IMR-90 (cell line): ENCODE measurements around the gene ADPRS. TPM values are rescaled to one million over a fixed set of nuclear protein-coding genes. Genes with fewer than 3 reads are reported as not detected.

ENCODE experiments used
- ATAC-seq: fragments of 200-7000 bp; cut with Tn5 transposase; 2 replicates; pipeline ENCODE4 v1.9.1; 2020; ENCODE audit warnings: low read depth, mild to moderate bottlenecking, moderate library complexity
- BruUV-seq: library from RNA; stranded (reverse); fragments of 400-500 nt; replicated peaks from 2 replicates; lab custom pipeline; 2021; lab: Mats Ljungman, UMichigan
- CTCF ChIA-PET: fragments of 300-600 bp; formaldehyde crosslinking; extraction: SDS; loops from one replicate; lab custom pipeline; 2021; ENCODE audit warnings: antibody characterized with exemption; lab: Yijun Ruan, JAX
- POLR2A ChIA-PET: fragments of 300-600 bp; sonication (Branson Sonifier 250); formaldehyde crosslinking; loops from one replicate; lab custom pipeline; 2022; ENCODE audit warnings: antibody characterized with exemption; ENCODE audit not compliant: unreplicated experiment; lab: Charles Lee
- DNase-seq: peaks from one replicate; pipeline ENCODE4 v3.0.0; 2013
- H2AFZ ChIP-seq: replicated peaks from 2 replicates; pipeline ENCODE3; 2013; ENCODE audit warnings: low read length, mild to moderate bottlenecking; ENCODE audit not compliant: poor library complexity
- H2AK5ac ChIP-seq: 2 replicates; pipeline ENCODE4 v1.6.1; 2013; ENCODE audit warnings: low read depth, low read length, inconsistent platforms
- H2AK9ac ChIP-seq: replicated peaks from 2 replicates; pipeline ENCODE3; 2013; ENCODE audit warnings: mild to moderate bottlenecking, low read depth, low read length, moderate library complexity; ENCODE audit not compliant: poor library complexity
- H2BK120ac ChIP-seq: 2 replicates; pipeline ENCODE4 v1.6.1; 2013; ENCODE audit warnings: low read depth, low read length, inconsistent platforms
- H2BK15ac ChIP-seq: 3 replicates; pipeline ENCODE4 v1.6.1; 2013; ENCODE audit warnings: low read depth, low read length, inconsistent platforms
- H2BK20ac ChIP-seq: 2 replicates; pipeline ENCODE4 v1.6.1; 2013; ENCODE audit warnings: low read depth, mild to moderate bottlenecking, inconsistent platforms, low read length, moderate library complexity
- H2BK5ac ChIP-seq: 2 replicates; pipeline ENCODE4 v1.6.1; 2013; ENCODE audit warnings: mild to moderate bottlenecking, low read depth, low read length, inconsistent platforms; ENCODE audit not compliant: poor library complexity, severe bottlenecking
- H3K14ac ChIP-seq: replicated peaks from 2 replicates; pipeline ENCODE4 v1.6.1; 2013; ENCODE audit warnings: low read depth, low read length, inconsistent platforms
- H3K18ac ChIP-seq: 2 replicates; pipeline ENCODE4 v1.6.1; 2013; ENCODE audit warnings: low read depth, low read length, control low read depth
- H3K23ac ChIP-seq: 2 replicates; pipeline ENCODE4 v1.6.1; 2013; ENCODE audit warnings: low read depth, low read length, inconsistent platforms
- H3K27ac ChIP-seq: 2 replicates; pipeline ENCODE4 v1.5.1; 2013; ENCODE audit warnings: mild to moderate bottlenecking, control low read depth, low read length; ENCODE audit not compliant: insufficient read depth
- H3K27me3 ChIP-seq: 2 replicates; pipeline ENCODE4 v1.6.1; 2013; ENCODE audit warnings: low read length; ENCODE audit not compliant: control insufficient read depth, insufficient read depth
- H3K36me3 ChIP-seq: 2 replicates; pipeline ENCODE4 v1.6.1; 2013; ENCODE audit warnings: low read length, mixed read lengths; ENCODE audit not compliant: control insufficient read depth, insufficient read depth
- H3K4ac ChIP-seq: 2 replicates; pipeline ENCODE4 v1.6.1; 2013; ENCODE audit warnings: low read depth, low read length, inconsistent platforms
- H3K4me1 ChIP-seq: 2 replicates; pipeline ENCODE4 v1.6.1; 2013; ENCODE audit warnings: low read length, mixed read lengths; ENCODE audit not compliant: control insufficient read depth, insufficient read depth
- H3K4me2 ChIP-seq: 2 replicates; pipeline ENCODE4 v1.6.1; 2013; ENCODE audit warnings: low read depth, mild to moderate bottlenecking, control low read depth, low read length, moderate library complexity
- H3K4me3 ChIP-seq: 2 replicates; pipeline ENCODE4 v1.5.1; 2013; ENCODE audit warnings: low read depth, mild to moderate bottlenecking, control low read depth, low read length, moderate library complexity; ENCODE audit not compliant: insufficient read depth
- H3K56ac ChIP-seq: 2 replicates; pipeline ENCODE4 v1.6.1; 2013; ENCODE audit warnings: low read length, inconsistent platforms; ENCODE audit not compliant: insufficient read depth; ENCODE audit errors: extremely low read depth
- H3K79me1 ChIP-seq, 2 experiments: 2 replicates each; pipeline ENCODE4 v1.6.1; 2013; ENCODE audit warnings: low read length in 2 of 2, inconsistent platforms in 1 of 2, low read depth in 1 of 2
- H3K9ac ChIP-seq: 2 replicates; pipeline ENCODE4 v1.6.1; 2013; ENCODE audit warnings: low read depth, low read length, control low read depth
- H3K9me1 ChIP-seq: 2 replicates; pipeline ENCODE4 v1.6.1; 2013; ENCODE audit warnings: low read length, inconsistent platforms; ENCODE audit not compliant: insufficient read depth
- H3K9me3 ChIP-seq: 2 replicates; pipeline ENCODE4 v1.6.1; 2013; ENCODE audit warnings: low read length; ENCODE audit not compliant: control insufficient read depth, insufficient read depth
- H4K20me1 ChIP-seq: 2 replicates; pipeline ENCODE4 v1.6.1; 2013; ENCODE audit warnings: low read length, inconsistent platforms; ENCODE audit not compliant: insufficient read depth
- H4K5ac ChIP-seq: 2 replicates; pipeline ENCODE4 v1.6.1; 2013; ENCODE audit warnings: mild to moderate bottlenecking, low read depth, low read length, control low read depth
- H4K8ac ChIP-seq, 2 experiments: 2 replicates each; pipeline ENCODE4 v1.6.1; 2013; ENCODE audit warnings: low read depth in 2 of 2, low read length in 2 of 2, control low read depth in 1 of 2, inconsistent platforms in 1 of 2
- H4K91ac ChIP-seq: 2 replicates; pipeline ENCODE4 v1.6.1; 2013; ENCODE audit warnings: low read depth, low read length, inconsistent platforms; ENCODE audit not compliant: insufficient read depth
- POLR2A ChIP-seq: IDR thresholded peaks from 2 replicates; pipeline ENCODE4 v1.6.1; 2012; ENCODE audit warnings: mild to moderate bottlenecking, low read depth, low read length
- RAD21 ChIP-seq: IDR thresholded peaks from 2 replicates; pipeline ENCODE4 v1.6.1; 2012; ENCODE audit warnings: low read length, improper control_type of control experiment
- RCOR1 ChIP-seq: IDR thresholded peaks from 2 replicates; pipeline ENCODE4 v1.6.1; 2012; ENCODE audit warnings: mild to moderate bottlenecking, low read length, improper control_type of control experiment; ENCODE audit not compliant: insufficient replicate concordance
- RFX5 ChIP-seq: IDR thresholded peaks from 2 replicates; pipeline ENCODE4 v1.8.0; 2012; ENCODE audit warnings: low read depth, mild to moderate bottlenecking, low read length, moderate library complexity
- SMC3 ChIP-seq: fragments of 150-350 bp; IDR thresholded peaks from 2 replicates; pipeline ENCODE4 v1.6.1; 2016; ENCODE audit warnings: low read depth, mild to moderate bottlenecking, antibody characterized with exemption, low read length, moderate library complexity
- WGBS, 2 experiments: methylation state at CpG; one replicate each; pipeline versions ENCODE4 v1.1.5 to v1.1.7; 2013; ENCODE audit warnings: missing lambda C conversion rate in 2 of 2; ENCODE audit not compliant: insufficient read length in 1 of 2; ENCODE audit errors: extremely low coverage in 2 of 2; 5-methylcytosine and 5-hydroxymethylcytosine counted together
- dilution Hi-C: fragments of 300-500 bp; cut with HindIII; formaldehyde crosslinking; loops from one replicate; pipeline ENCODE4 v1.14.3; 2018; ENCODE audit warnings: low sequenced_read_pairs; ENCODE audit not compliant: unreplicated experiment
- in situ Hi-C: fragments of 300-500 bp; cut with MboI; formaldehyde crosslinking; loops from 3 replicates; pipeline ENCODE4 v1.14.3; 2019; ENCODE audit warnings: low sequenced_read_pairs, inconsistent platforms, mixed read lengths
- intact Hi-C: fragments of 100-400 bp; cut with micrococcal nuclease; formaldehyde crosslinking; loops from 2 replicates; pipeline ENCODE4 v1.10.0; 2022
- polyA plus RNA-seq, 3 experiments: library from polyadenylated mRNA; depleted of rRNA; stranded (reverse); fragments of >200 nt; gene quantifications; 2 replicates each; pipeline ENCODE4 v1.2.3, GENCODE V29; 2012; ENCODE audit warnings: low replicate concordance in 1 of 3
- total RNA-seq: library from RNA; depleted of rRNA; stranded (reverse); fragments of >200 nt; gene quantifications from 2 replicates; pipeline ENCODE4 v1.2.3, GENCODE V29; 2012
- TF ChIP-seq, protein P1 (sequence below): conservative IDR thresholded peaks from 2 replicates; pipeline ENCODE4 v1.5.1; 2012; ENCODE audit warnings: mild to moderate bottlenecking, low read depth, low read length, improper control_type of control experiment
- TF ChIP-seq, protein P2 (sequence below): fragments of 150-350 bp; IDR thresholded peaks from 2 replicates; pipeline ENCODE4 v1.6.1; 2017; ENCODE audit warnings: mild to moderate bottlenecking, antibody characterized with exemption, low read length, low read depth

Gene ADPRS
- total and polyA plus RNA-seq, 2 of the 4 experiments (the other 2 are of a cell fraction): 31.0 to 37.2 TPM

DNA sequence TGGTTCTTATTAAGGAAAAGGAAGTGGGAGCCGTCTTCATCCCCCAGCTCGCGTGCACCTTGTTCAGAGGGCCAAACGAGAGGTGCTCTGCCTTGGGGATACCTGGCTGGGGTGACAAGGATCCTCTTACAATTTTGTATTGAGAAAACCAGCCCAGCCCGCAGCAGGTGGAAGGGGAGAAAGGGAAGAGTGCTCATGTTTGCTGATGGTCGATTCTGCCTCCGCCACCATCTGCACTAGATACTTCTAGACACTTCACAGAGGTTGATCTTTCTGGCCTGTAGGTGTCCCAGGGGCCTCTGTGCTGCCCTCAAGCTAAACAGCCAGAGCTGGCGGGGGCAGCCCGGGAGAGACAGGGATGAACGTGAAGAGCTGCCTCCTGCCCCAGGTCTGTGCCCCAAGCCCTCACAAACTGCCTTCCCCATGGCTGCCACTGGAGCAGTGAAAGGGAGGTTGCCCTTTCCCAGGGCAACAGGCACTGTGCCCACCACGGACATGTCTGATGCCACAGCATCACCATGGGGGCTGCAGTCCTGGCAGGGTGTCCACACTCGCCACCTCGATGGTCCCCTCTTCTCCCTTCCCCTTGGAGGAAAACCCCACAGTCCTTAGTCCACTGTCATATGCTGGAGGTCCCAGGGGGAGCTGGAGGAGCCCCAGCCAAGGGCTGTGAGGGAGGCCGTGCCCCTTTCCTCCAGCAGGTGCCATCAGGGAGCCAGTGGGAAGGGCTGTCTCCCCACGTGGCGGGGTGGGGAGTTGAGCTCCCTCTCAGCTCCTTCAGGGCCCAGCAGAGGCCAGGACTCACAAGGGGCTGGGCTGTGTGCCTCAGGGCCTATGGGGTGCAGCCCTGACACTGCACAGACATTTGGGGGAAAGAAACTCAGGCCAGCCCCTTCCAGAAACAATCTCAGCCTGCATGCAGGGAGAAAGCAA is 8.1 kb downstream of the ADPRS start:
- H3K9ac ChIP-seq: no peak overlapping the region
- DNase-seq: peak; percentile 5
- ChIA-PET POLR2A (no interaction called here), CTCF (interaction anchor here (0.6 to 1.1 kb wide), 2 partner anchors 38 to 141 kb away, joined by 4 to 5 read pairs; no protein-coding TSS in a partner anchor)
- no peak overlapping the region for H3K56ac ChIP-seq
- H3K23ac ChIP-seq: no peak overlapping the region
- BruUV-seq: no TSS peak
- H3K27ac ChIP-seq: no peak overlapping the region
- dilution Hi-C loops (no loop called here), in situ Hi-C loops (no loop called here), intact Hi-C loops (no loop called here)
- no peak overlapping the region for H2BK120ac ChIP-seq
- no peak overlapping the region for H3K18ac ChIP-seq
- no peak overlapping the region for H4K8ac ChIP-seq
- no peaks in the 10 kb centered on the region for H3K4me1 ChIP-seq
- H2BK5ac ChIP-seq: no peak overlapping the region
- no peaks in the 10 kb centered on the region for H3K9me1 ChIP-seq
- no peak overlapping the region for H3K4me3 ChIP-seq
- no peaks in the 10 kb centered on the region; the same call in 1 of the 2 replicates for H4K20me1 ChIP-seq
- H2AK9ac ChIP-seq: no peak overlapping the region
- no peaks in the 10 kb centered on the region for H3K27me3 ChIP-seq
- no peak overlapping the region for H2AK5ac ChIP-seq
- H3K36me3 ChIP-seq: peaks cover 33% of the 10 kb centered on the region
- no peak overlapping the region for H3K4me2 ChIP-seq
- H3K79me1 ChIP-seq: peaks cover 14 to 16% of the 10 kb centered on the region in 2 experiments; a peak in 3 of 4 replicates
- no peak overlapping the region for H2BK20ac ChIP-seq
- H3K4ac ChIP-seq: no peak overlapping the region
- H2AFZ ChIP-seq: no peak overlapping the region
- no peak overlapping the region for H4K5ac ChIP-seq
- H3K9me3 ChIP-seq: no peaks in the 10 kb centered on the region
- H3K14ac ChIP-seq: no peak overlapping the region
- no peak overlapping the region for H2BK15ac ChIP-seq
- no CpG with 5 or more reads among the region's 16 CpGs for WGBS, 2 experiments
- no peak overlapping the region for H4K91ac ChIP-seq
- TF ChIP-seq, protein P1, sequence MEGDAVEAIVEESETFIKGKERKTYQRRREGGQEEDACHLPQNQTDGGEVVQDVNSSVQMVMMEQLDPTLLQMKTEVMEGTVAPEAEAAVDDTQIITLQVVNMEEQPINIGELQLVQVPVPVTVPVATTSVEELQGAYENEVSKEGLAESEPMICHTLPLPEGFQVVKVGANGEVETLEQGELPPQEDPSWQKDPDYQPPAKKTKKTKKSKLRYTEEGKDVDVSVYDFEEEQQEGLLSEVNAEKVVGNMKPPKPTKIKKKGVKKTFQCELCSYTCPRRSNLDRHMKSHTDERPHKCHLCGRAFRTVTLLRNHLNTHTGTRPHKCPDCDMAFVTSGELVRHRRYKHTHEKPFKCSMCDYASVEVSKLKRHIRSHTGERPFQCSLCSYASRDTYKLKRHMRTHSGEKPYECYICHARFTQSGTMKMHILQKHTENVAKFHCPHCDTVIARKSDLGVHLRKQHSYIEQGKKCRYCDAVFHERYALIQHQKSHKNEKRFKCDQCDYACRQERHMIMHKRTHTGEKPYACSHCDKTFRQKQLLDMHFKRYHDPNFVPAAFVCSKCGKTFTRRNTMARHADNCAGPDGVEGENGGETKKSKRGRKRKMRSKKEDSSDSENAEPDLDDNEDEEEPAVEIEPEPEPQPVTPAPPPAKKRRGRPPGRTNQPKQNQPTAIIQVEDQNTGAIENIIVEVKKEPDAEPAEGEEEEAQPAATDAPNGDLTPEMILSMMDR: peak; percentile 29; the same call in 1 of the 2 replicates
- TF ChIP-seq, protein P2, sequence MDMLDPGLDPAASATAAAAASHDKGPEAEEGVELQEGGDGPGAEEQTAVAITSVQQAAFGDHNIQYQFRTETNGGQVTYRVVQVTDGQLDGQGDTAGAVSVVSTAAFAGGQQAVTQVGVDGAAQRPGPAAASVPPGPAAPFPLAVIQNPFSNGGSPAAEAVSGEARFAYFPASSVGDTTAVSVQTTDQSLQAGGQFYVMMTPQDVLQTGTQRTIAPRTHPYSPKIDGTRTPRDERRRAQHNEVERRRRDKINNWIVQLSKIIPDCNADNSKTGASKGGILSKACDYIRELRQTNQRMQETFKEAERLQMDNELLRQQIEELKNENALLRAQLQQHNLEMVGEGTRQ: peak; percentile 57; the same call in 1 of the 2 replicates
- no peak for TF ChIP-seq POLR2A
- no peak for TF ChIP-seq RCOR1
- TF ChIP-seq RFX5: no peak
- TF ChIP-seq SMC3: peak; percentile 23; the same call in 1 of the 2 replicates
- peak; percentile 28 for TF ChIP-seq RAD21
- ATAC-seq: peak; percentile 31
